IMR-90 (cell line): ENCODE measurements around the gene KCMF1. TPM values are rescaled to one million over a fixed set of nuclear protein-coding genes. Genes with fewer than 3 reads are reported as not detected.

Experiments
- ATAC-seq: fragments of 200-7000 bp; cut with Tn5 transposase; 2 replicates; pipeline ENCODE4 v1.9.1; 2020; ENCODE audit warnings: low read depth, mild to moderate bottlenecking, moderate library complexity
- BruUV-seq: library from RNA; stranded (reverse); fragments of 400-500 nt; replicated peaks from 2 replicates; lab custom pipeline; 2021; lab: Mats Ljungman, UMichigan
- CTCF ChIA-PET: fragments of 300-600 bp; formaldehyde crosslinking; extraction: SDS; loops from one replicate; lab custom pipeline; 2021; ENCODE audit warnings: antibody characterized with exemption; lab: Yijun Ruan, JAX
- POLR2A ChIA-PET: fragments of 300-600 bp; sonication (Branson Sonifier 250); formaldehyde crosslinking; loops from one replicate; lab custom pipeline; 2022; ENCODE audit warnings: antibody characterized with exemption; ENCODE audit not compliant: unreplicated experiment; lab: Charles Lee
- DNase-seq: peaks from one replicate; pipeline ENCODE4 v3.0.0; 2013
- H2AFZ ChIP-seq: replicated peaks from 2 replicates; pipeline ENCODE3; 2013; ENCODE audit warnings: low read length, mild to moderate bottlenecking; ENCODE audit not compliant: poor library complexity
- H2AK5ac ChIP-seq: 2 replicates; pipeline ENCODE4 v1.6.1; 2013; ENCODE audit warnings: low read depth, low read length, inconsistent platforms
- H2AK9ac ChIP-seq: replicated peaks from 2 replicates; pipeline ENCODE3; 2013; ENCODE audit warnings: mild to moderate bottlenecking, low read depth, low read length, moderate library complexity; ENCODE audit not compliant: poor library complexity
- H2BK120ac ChIP-seq: 2 replicates; pipeline ENCODE4 v1.6.1; 2013; ENCODE audit warnings: low read depth, low read length, inconsistent platforms
- H2BK15ac ChIP-seq: 3 replicates; pipeline ENCODE4 v1.6.1; 2013; ENCODE audit warnings: low read depth, low read length, inconsistent platforms
- H2BK20ac ChIP-seq: 2 replicates; pipeline ENCODE4 v1.6.1; 2013; ENCODE audit warnings: low read depth, mild to moderate bottlenecking, inconsistent platforms, low read length, moderate library complexity
- H2BK5ac ChIP-seq: 2 replicates; pipeline ENCODE4 v1.6.1; 2013; ENCODE audit warnings: mild to moderate bottlenecking, low read depth, low read length, inconsistent platforms; ENCODE audit not compliant: poor library complexity, severe bottlenecking
- H3K14ac ChIP-seq: replicated peaks from 2 replicates; pipeline ENCODE4 v1.6.1; 2013; ENCODE audit warnings: low read depth, low read length, inconsistent platforms
- H3K18ac ChIP-seq: 2 replicates; pipeline ENCODE4 v1.6.1; 2013; ENCODE audit warnings: low read depth, low read length, control low read depth
- H3K23ac ChIP-seq: 2 replicates; pipeline ENCODE4 v1.6.1; 2013; ENCODE audit warnings: low read depth, low read length, inconsistent platforms
- H3K27ac ChIP-seq: 2 replicates; pipeline ENCODE4 v1.5.1; 2013; ENCODE audit warnings: mild to moderate bottlenecking, control low read depth, low read length; ENCODE audit not compliant: insufficient read depth
- H3K27me3 ChIP-seq: 2 replicates; pipeline ENCODE4 v1.6.1; 2013; ENCODE audit warnings: low read length; ENCODE audit not compliant: control insufficient read depth, insufficient read depth
- H3K36me3 ChIP-seq: 2 replicates; pipeline ENCODE4 v1.6.1; 2013; ENCODE audit warnings: low read length, mixed read lengths; ENCODE audit not compliant: control insufficient read depth, insufficient read depth
- H3K4ac ChIP-seq: 2 replicates; pipeline ENCODE4 v1.6.1; 2013; ENCODE audit warnings: low read depth, low read length, inconsistent platforms
- H3K4me1 ChIP-seq: 2 replicates; pipeline ENCODE4 v1.6.1; 2013; ENCODE audit warnings: low read length, mixed read lengths; ENCODE audit not compliant: control insufficient read depth, insufficient read depth
- H3K4me2 ChIP-seq: 2 replicates; pipeline ENCODE4 v1.6.1; 2013; ENCODE audit warnings: low read depth, mild to moderate bottlenecking, control low read depth, low read length, moderate library complexity
- H3K4me3 ChIP-seq: 2 replicates; pipeline ENCODE4 v1.5.1; 2013; ENCODE audit warnings: low read depth, mild to moderate bottlenecking, control low read depth, low read length, moderate library complexity; ENCODE audit not compliant: insufficient read depth
- H3K56ac ChIP-seq: 2 replicates; pipeline ENCODE4 v1.6.1; 2013; ENCODE audit warnings: low read length, inconsistent platforms; ENCODE audit not compliant: insufficient read depth; ENCODE audit errors: extremely low read depth
- H3K79me1 ChIP-seq, 2 experiments: 2 replicates each; pipeline ENCODE4 v1.6.1; 2013; ENCODE audit warnings: low read length in 2 of 2, inconsistent platforms in 1 of 2, low read depth in 1 of 2
- H3K9ac ChIP-seq: 2 replicates; pipeline ENCODE4 v1.6.1; 2013; ENCODE audit warnings: low read depth, low read length, control low read depth
- H3K9me1 ChIP-seq: 2 replicates; pipeline ENCODE4 v1.6.1; 2013; ENCODE audit warnings: low read length, inconsistent platforms; ENCODE audit not compliant: insufficient read depth
- H3K9me3 ChIP-seq: 2 replicates; pipeline ENCODE4 v1.6.1; 2013; ENCODE audit warnings: low read length; ENCODE audit not compliant: control insufficient read depth, insufficient read depth
- H4K20me1 ChIP-seq: 2 replicates; pipeline ENCODE4 v1.6.1; 2013; ENCODE audit warnings: low read length, inconsistent platforms; ENCODE audit not compliant: insufficient read depth
- H4K5ac ChIP-seq: 2 replicates; pipeline ENCODE4 v1.6.1; 2013; ENCODE audit warnings: mild to moderate bottlenecking, low read depth, low read length, control low read depth
- H4K8ac ChIP-seq, 2 experiments: 2 replicates each; pipeline ENCODE4 v1.6.1; 2013; ENCODE audit warnings: low read depth in 2 of 2, low read length in 2 of 2, control low read depth in 1 of 2, inconsistent platforms in 1 of 2
- H4K91ac ChIP-seq: 2 replicates; pipeline ENCODE4 v1.6.1; 2013; ENCODE audit warnings: low read depth, low read length, inconsistent platforms; ENCODE audit not compliant: insufficient read depth
- BHLHE40 ChIP-seq: fragments of 150-350 bp; IDR thresholded peaks from 2 replicates; pipeline ENCODE4 v1.6.1; 2016; ENCODE audit warnings: mild to moderate bottlenecking, low read depth, low read length
- CEBPB ChIP-seq: IDR thresholded peaks from 2 replicates; pipeline ENCODE4 v1.6.1; 2012; ENCODE audit warnings: low read depth, low read length, improper control_type of control experiment
- CHD1 ChIP-seq: IDR thresholded peaks from 2 replicates; pipeline ENCODE4 v1.6.1; 2012; ENCODE audit warnings: low read depth, low read length, improper control_type of control experiment
- CTCF ChIP-seq: conservative IDR thresholded peaks from 2 replicates; pipeline ENCODE4 v1.5.1; 2012; ENCODE audit warnings: mild to moderate bottlenecking, low read depth, low read length, improper control_type of control experiment
- ELK1 ChIP-seq: fragments of 150-350 bp; IDR thresholded peaks from 2 replicates; pipeline ENCODE4 v1.6.1; 2016; ENCODE audit warnings: low read depth, mild to moderate bottlenecking, low read length, moderate library complexity, borderline replicate concordance
- FOS ChIP-seq: fragments of 150-350 bp; IDR thresholded peaks from 2 replicates; pipeline ENCODE4 v1.6.1; 2016; ENCODE audit warnings: low read depth, low read length
- MAFK ChIP-seq: IDR thresholded peaks from 2 replicates; pipeline ENCODE4 v1.6.1; 2012; ENCODE audit warnings: low read depth, low read length, improper control_type of control experiment
- MAZ ChIP-seq: IDR thresholded peaks from 2 replicates; pipeline ENCODE4 v1.6.1; 2012; ENCODE audit warnings: low read depth, mild to moderate bottlenecking, low read length, improper control_type of control experiment, moderate library complexity, borderline replicate concordance
- MXI1 ChIP-seq: IDR thresholded peaks from 2 replicates; pipeline ENCODE4 v1.6.1; 2012; ENCODE audit warnings: low read depth, mild to moderate bottlenecking, low read length, moderate library complexity, borderline replicate concordance
- POLR2A ChIP-seq: IDR thresholded peaks from 2 replicates; pipeline ENCODE4 v1.6.1; 2012; ENCODE audit warnings: mild to moderate bottlenecking, low read depth, low read length
- RAD21 ChIP-seq: IDR thresholded peaks from 2 replicates; pipeline ENCODE4 v1.6.1; 2012; ENCODE audit warnings: low read length, improper control_type of control experiment
- RCOR1 ChIP-seq: IDR thresholded peaks from 2 replicates; pipeline ENCODE4 v1.6.1; 2012; ENCODE audit warnings: mild to moderate bottlenecking, low read length, improper control_type of control experiment; ENCODE audit not compliant: insufficient replicate concordance
- RFX5 ChIP-seq: IDR thresholded peaks from 2 replicates; pipeline ENCODE4 v1.8.0; 2012; ENCODE audit warnings: low read depth, mild to moderate bottlenecking, low read length, moderate library complexity
- USF2 ChIP-seq: fragments of 150-350 bp; IDR thresholded peaks from 2 replicates; pipeline ENCODE4 v1.6.1; 2017; ENCODE audit warnings: mild to moderate bottlenecking, antibody characterized with exemption, low read length, low read depth
- WGBS, 2 experiments: methylation state at CpG; one replicate each; pipeline versions ENCODE4 v1.1.5 to v1.1.7; 2013; ENCODE audit warnings: missing lambda C conversion rate in 2 of 2; ENCODE audit not compliant: insufficient read length in 1 of 2; ENCODE audit errors: extremely low coverage in 2 of 2; 5-methylcytosine and 5-hydroxymethylcytosine counted together
- dilution Hi-C: fragments of 300-500 bp; cut with HindIII; formaldehyde crosslinking; loops from one replicate; pipeline ENCODE4 v1.14.3; 2018; ENCODE audit warnings: low sequenced_read_pairs; ENCODE audit not compliant: unreplicated experiment
- in situ Hi-C: fragments of 300-500 bp; cut with MboI; formaldehyde crosslinking; loops from 3 replicates; pipeline ENCODE4 v1.14.3; 2019; ENCODE audit warnings: low sequenced_read_pairs, inconsistent platforms, mixed read lengths
- intact Hi-C: fragments of 100-400 bp; cut with micrococcal nuclease; formaldehyde crosslinking; loops from 2 replicates; pipeline ENCODE4 v1.10.0; 2022
- polyA plus RNA-seq, 3 experiments: library from polyadenylated mRNA; depleted of rRNA; stranded (reverse); fragments of >200 nt; gene quantifications; 2 replicates each; pipeline ENCODE4 v1.2.3, GENCODE V29; 2012; ENCODE audit warnings: low replicate concordance in 1 of 3
- total RNA-seq: library from RNA; depleted of rRNA; stranded (reverse); fragments of >200 nt; gene quantifications from 2 replicates; pipeline ENCODE4 v1.2.3, GENCODE V29; 2012

Gene KCMF1
- total and polyA plus RNA-seq, 2 of the 4 experiments (the other 2 are of a cell fraction) = 49.9 to 108 TPM

- Histone ChIP-seq H3K4ac (no peak overlapping the region), H3K9me1 (peaks cover 5% of the 10 kb centered on the region), H2AK9ac (no peak overlapping the region), H3K9me3 (no peaks in the 10 kb centered on the region), H4K91ac (no peak overlapping the region), H2BK15ac (no peak overlapping the region), H3K4me1 (peaks cover 4% of the 10 kb centered on the region), H4K5ac (no peak overlapping the region), H2BK5ac (no peak overlapping the region), H3K23ac (no peak overlapping the region), H4K8ac (no peak overlapping the region), H3K14ac (0 out of 2 replicates have a peak overlapping the region, but pooled peaks have one; percentile 34), H3K27me3 (no peaks in the 10 kb centered on the region), H3K9ac (no peak overlapping the region), H3K4me3 (no peak overlapping the region), H3K56ac (no peak overlapping the region), H3K79me1 (peaks cover 51 to 67% of the 10 kb centered on the region in 2 experiments), H2BK20ac (no peak overlapping the region), H3K36me3 (peaks cover 27% of the 10 kb centered on the region), H3K4me2 (no peak overlapping the region), H2BK120ac (no peak overlapping the region), H3K18ac (no peak overlapping the region), H3K27ac (no peak overlapping the region), H2AFZ (no peak overlapping the region), H2AK5ac (no peak overlapping the region), H4K20me1 (peaks cover 20% of the 10 kb centered on the region)
- POLR2A ChIA-PET = no interaction called here
- intact Hi-C loops (no loop called here), in situ Hi-C loops (no loop called here), dilution Hi-C loops (no loop called here)
- WGBS, 2 experiments = 100% methylated on average over 2 of the region's 4 CpGs; no CpG with 5 or more reads in 1 of the 2 experiments
- CTCF ChIA-PET = interaction anchor here (1.3 kb wide), 1 partner anchor 117 kb away, joined by 3 read pairs; no protein-coding TSS in a partner anchor
- ATAC-seq = peak; percentile 62
- no peak for DNase-seq
- no TSS peak for BruUV-seq
- no peak for TF ChIP-seq CHD1
- no peak for TF ChIP-seq POLR2A
- TF ChIP-seq CTCF = no peak
- no peak for TF ChIP-seq RFX5
- TF ChIP-seq ELK1 = no peak
- TF ChIP-seq MAZ = no peak
- no peak for TF ChIP-seq RAD21
- no peak for TF ChIP-seq BHLHE40
- no peak for TF ChIP-seq CEBPB
- TF ChIP-seq FOS = no peak
- TF ChIP-seq MXI1 = no peak
- no peak for TF ChIP-seq USF2
- TF ChIP-seq MAFK = no peak
- TF ChIP-seq RCOR1 = no peak
Measured at GRCh38 chr2:85042330-85042729, 71.4 kb downstream of the KCMF1 start.
